ENCODE data around the gene RTTN. TPM values are rescaled to one million over a fixed set of nuclear protein-coding genes. Genes with fewer than 3 reads are reported as not detected.

Gene RTTN
- polyA plus RNA-seq, 4 donors: 0.89 to 9.0 (median 2.4) TPM

GRCh38 chr18:70024093-70024492 lies 181.4 kb downstream of the RTTN start:
- Histone ChIP-seq H3K4me1 (ENCODE audit: control insufficient read depth in 3 of 3, insufficient read depth in 2 of 3, low read depth in 1 of 3, low read length in 2 of 3) (no peaks in the 10 kb centered on the region), H3K27me3 (ENCODE audit: control insufficient read depth in 3 of 3, insufficient read depth in 3 of 3, low read length in 3 of 3) (no peaks in the 10 kb centered on the region), H3K36me3 (ENCODE audit: control insufficient read depth in 3 of 3, insufficient read depth in 2 of 3, low read depth in 1 of 3, low read length in 3 of 3) (peaks cover 7 to 9% (median 7%) of the 10 kb centered on the region in 3 donors), H3K27ac (ENCODE audit: low read depth in 1 of 3, low read length in 2 of 3) (no peak overlapping the region), H3K4me3 (ENCODE audit: low read depth in 1 of 3, low read length in 3 of 3) (no peak overlapping the region), H3K9me3 (ENCODE audit: control insufficient read depth in 2 of 2, insufficient read depth in 1 of 2, low read depth in 1 of 2, low read length in 1 of 2) (no peaks in the 10 kb centered on the region)
- FAIRE-seq (no peak), DNase-seq (no peak)
- 96 to 100% (median 97%) methylated on average over 2 of the region's 2 CpGs for WGBS, 3 donors

GRCh38 chr18:70022636-70023035 lies 182.9 kb downstream of the RTTN start:
- no peaks in the 10 kb centered on the region for H3K27me3 ChIP-seq (ENCODE audit: control insufficient read depth in 3 of 3, insufficient read depth in 3 of 3, low read length in 3 of 3)
- peaks cover 4 to 9% (median 7%) of the 10 kb centered on the region in 3 donors for H3K36me3 ChIP-seq (ENCODE audit: control insufficient read depth in 3 of 3, insufficient read depth in 2 of 3, low read depth in 1 of 3, low read length in 3 of 3)
- no peak overlapping the region for H3K4me3 ChIP-seq (ENCODE audit: low read depth in 1 of 3, low read length in 3 of 3)
- no peaks in the 10 kb centered on the region for H3K4me1 ChIP-seq (ENCODE audit: control insufficient read depth in 3 of 3, insufficient read depth in 2 of 3, low read depth in 1 of 3, low read length in 2 of 3)
- no peak overlapping the region for H3K27ac ChIP-seq (ENCODE audit: low read depth in 1 of 3, low read length in 2 of 3)
- WGBS, 3 donors: 96 to 98% (median 98%) methylated on average over 3 of the region's 3 CpGs
- no peak for FAIRE-seq
- no peak for DNase-seq
- H3K9me3 ChIP-seq (ENCODE audit: control insufficient read depth in 2 of 2, insufficient read depth in 1 of 2, low read depth in 1 of 2, low read length in 1 of 2): no peaks in the 10 kb centered on the region

GRCh38 chr18:70021498-70021897 lies 184.0 kb downstream of the RTTN start:
- WGBS, 3 donors: 86 to 100% (median 96%) methylated on average over 1 of the region's 1 CpG
- no peak overlapping the region for H3K27ac ChIP-seq (ENCODE audit: low read depth in 1 of 3, low read length in 2 of 3)
- no peak overlapping the region for H3K4me3 ChIP-seq (ENCODE audit: low read depth in 1 of 3, low read length in 3 of 3)
- H3K9me3 ChIP-seq (ENCODE audit: control insufficient read depth in 2 of 2, insufficient read depth in 1 of 2, low read depth in 1 of 2, low read length in 1 of 2): no peaks in the 10 kb centered on the region
- H3K4me1 ChIP-seq (ENCODE audit: control insufficient read depth in 3 of 3, insufficient read depth in 2 of 3, low read depth in 1 of 3, low read length in 2 of 3): no peaks in the 10 kb centered on the region
- H3K36me3 ChIP-seq (ENCODE audit: control insufficient read depth in 3 of 3, insufficient read depth in 2 of 3, low read depth in 1 of 3, low read length in 3 of 3): peaks cover 4 to 10% (median 9%) of the 10 kb centered on the region in 3 donors
- H3K27me3 ChIP-seq (ENCODE audit: control insufficient read depth in 3 of 3, insufficient read depth in 3 of 3, low read length in 3 of 3): no peaks in the 10 kb centered on the region
- no peak for FAIRE-seq
- DNase-seq: no peak

- no peak overlapping the region for H3K4me3 ChIP-seq (ENCODE audit: low read depth in 1 of 3, low read length in 3 of 3)
- no peak for DNase-seq
- WGBS, 3 donors: 94 to 100% (median 96%) methylated on average over 1 of the region's 1 CpG
- no peaks in the 10 kb centered on the region for H3K4me1 ChIP-seq (ENCODE audit: control insufficient read depth in 3 of 3, insufficient read depth in 2 of 3, low read depth in 1 of 3, low read length in 2 of 3)
- no peak for FAIRE-seq
- no peaks in the 10 kb centered on the region for H3K9me3 ChIP-seq (ENCODE audit: control insufficient read depth in 2 of 2, insufficient read depth in 1 of 2, low read depth in 1 of 2, low read length in 1 of 2)
- peaks cover 4 to 12% (median 9%) of the 10 kb centered on the region in 3 donors for H3K36me3 ChIP-seq (ENCODE audit: control insufficient read depth in 3 of 3, insufficient read depth in 2 of 3, low read depth in 1 of 3, low read length in 3 of 3)
- H3K27me3 ChIP-seq (ENCODE audit: control insufficient read depth in 3 of 3, insufficient read depth in 3 of 3, low read length in 3 of 3): no peaks in the 10 kb centered on the region
- H3K27ac ChIP-seq (ENCODE audit: low read depth in 1 of 3, low read length in 2 of 3): no peak overlapping the region
Observed at GRCh38 chr18:70021043-70021442, 184.4 kb downstream of the RTTN start.

GRCh38 chr18:70019991-70020390 lies 185.5 kb downstream of the RTTN start:
- H3K9me3 ChIP-seq (ENCODE audit: control insufficient read depth in 2 of 2, insufficient read depth in 1 of 2, low read depth in 1 of 2, low read length in 1 of 2): no peaks in the 10 kb centered on the region
- H3K36me3 ChIP-seq (ENCODE audit: control insufficient read depth in 3 of 3, insufficient read depth in 2 of 3, low read depth in 1 of 3, low read length in 3 of 3): peaks cover 4 to 15% (median 7%) of the 10 kb centered on the region in 3 donors
- H3K4me1 ChIP-seq (ENCODE audit: control insufficient read depth in 3 of 3, insufficient read depth in 2 of 3, low read depth in 1 of 3, low read length in 2 of 3): no peaks in the 10 kb centered on the region
- no peak for FAIRE-seq
- no peak overlapping the region for H3K4me3 ChIP-seq (ENCODE audit: low read depth in 1 of 3, low read length in 3 of 3)
- DNase-seq: no peak
- 95 to 97% (median 97%) methylated on average over 2 of the region's 2 CpGs for WGBS, 3 donors
- no peak overlapping the region for H3K27ac ChIP-seq (ENCODE audit: low read depth in 1 of 3, low read length in 2 of 3)
- H3K27me3 ChIP-seq (ENCODE audit: control insufficient read depth in 3 of 3, insufficient read depth in 3 of 3, low read length in 3 of 3): no peaks in the 10 kb centered on the region

DNA sequence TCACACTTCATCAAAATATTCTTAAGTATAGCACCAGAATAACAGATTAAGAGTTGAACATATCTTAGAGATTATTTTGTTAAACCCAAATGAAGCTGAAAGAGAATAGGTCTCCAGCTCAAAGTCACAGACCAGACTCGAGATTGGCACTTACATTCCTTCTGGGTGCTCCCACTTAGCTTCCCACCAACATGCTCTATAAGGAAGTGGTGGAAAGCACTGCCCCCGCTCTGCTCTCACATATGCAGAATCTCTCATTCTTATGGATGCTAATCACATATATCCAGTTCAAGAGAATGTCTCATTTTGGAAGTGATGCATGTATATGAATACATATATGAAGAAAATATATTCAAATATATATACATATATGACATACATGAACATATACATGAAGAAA lies 186.4 kb downstream of the RTTN start:
- H3K4me3 ChIP-seq (ENCODE audit: low read depth in 1 of 3, low read length in 3 of 3): no peak overlapping the region
- H3K9me3 ChIP-seq (ENCODE audit: control insufficient read depth in 2 of 2, insufficient read depth in 1 of 2, low read depth in 1 of 2, low read length in 1 of 2): no peaks in the 10 kb centered on the region
- DNase-seq (no peak), FAIRE-seq (no peak)
- H3K27ac ChIP-seq (ENCODE audit: low read depth in 1 of 3, low read length in 2 of 3): no peak overlapping the region
- 84 to 87% (median 84%) methylated on average over 2 of the region's 2 CpGs for WGBS, 3 donors
- H3K36me3 ChIP-seq (ENCODE audit: control insufficient read depth in 3 of 3, insufficient read depth in 2 of 3, low read depth in 1 of 3, low read length in 3 of 3): peaks cover 4 to 13% (median 7%) of the 10 kb centered on the region in 3 donors
- H3K27me3 ChIP-seq (ENCODE audit: control insufficient read depth in 3 of 3, insufficient read depth in 3 of 3, low read length in 3 of 3): no peaks in the 10 kb centered on the region
- no peaks in the 10 kb centered on the region for H3K4me1 ChIP-seq (ENCODE audit: control insufficient read depth in 3 of 3, insufficient read depth in 2 of 3, low read depth in 1 of 3, low read length in 2 of 3)

DNA sequence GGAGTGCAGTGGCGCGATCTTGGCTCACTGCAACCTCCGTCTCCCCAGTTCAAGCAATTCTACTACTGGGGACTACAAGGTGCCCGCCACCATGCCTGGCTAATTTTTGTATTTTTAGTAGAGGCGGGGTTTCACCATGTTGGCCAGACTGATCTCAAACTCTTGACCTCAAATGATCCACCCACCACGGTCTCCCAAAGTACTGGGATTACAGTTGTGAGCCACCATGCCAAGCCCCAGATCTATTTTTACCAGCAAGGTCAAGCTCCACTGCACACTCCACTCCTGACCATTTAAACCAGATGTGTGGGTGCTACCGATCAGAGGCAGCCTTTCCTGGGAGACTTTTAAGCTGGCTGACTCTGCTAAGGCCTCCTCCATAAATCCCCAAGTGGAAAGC lies 190.4 kb downstream of the RTTN start:
- no peaks in the 10 kb centered on the region for H3K4me1 ChIP-seq (ENCODE audit: control insufficient read depth in 3 of 3, insufficient read depth in 2 of 3, low read depth in 1 of 3, low read length in 2 of 3)

DNA sequence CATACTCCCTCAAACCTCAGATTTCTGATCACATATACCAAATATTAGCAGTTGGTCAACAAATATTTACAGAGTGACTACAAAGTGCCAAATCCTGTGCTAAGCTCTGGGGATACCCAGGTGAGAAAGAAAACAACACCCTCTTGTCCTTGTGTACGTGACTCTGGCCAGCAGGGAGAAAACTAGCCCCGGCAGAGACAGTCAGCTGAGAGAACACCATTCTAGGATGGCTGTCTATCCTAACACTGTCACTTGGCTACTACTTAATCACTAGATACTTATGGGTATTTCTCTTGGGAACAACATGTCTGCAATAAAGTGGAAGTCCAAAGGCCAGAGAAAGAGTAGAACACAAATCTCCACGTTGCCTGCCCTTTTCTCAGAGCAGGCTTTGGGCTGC lies 199.9 kb downstream of the RTTN start:
- peak; percentile 50 to 65 for DNase-seq
- FAIRE-seq: no peak
- peaks cover 0 to 21% (median 0%) of the 10 kb centered on the region in 3 donors for H3K36me3 ChIP-seq (ENCODE audit: control insufficient read depth in 3 of 3, insufficient read depth in 2 of 3, low read depth in 1 of 3, low read length in 3 of 3)
- no peak overlapping the region for H3K4me3 ChIP-seq (ENCODE audit: low read depth in 1 of 3, low read length in 3 of 3)
- no peaks in the 10 kb centered on the region for H3K9me3 ChIP-seq (ENCODE audit: control insufficient read depth in 2 of 2, insufficient read depth in 1 of 2, low read depth in 1 of 2, low read length in 1 of 2)
- peaks cover 0 to 10% (median 0%) of the 10 kb centered on the region in 3 donors for H3K4me1 ChIP-seq (ENCODE audit: control insufficient read depth in 3 of 3, insufficient read depth in 2 of 3, low read depth in 1 of 3, low read length in 2 of 3)
- H3K27ac ChIP-seq (ENCODE audit: low read depth in 1 of 3, low read length in 2 of 3): no peak overlapping the region
- H3K27me3 ChIP-seq (ENCODE audit: control insufficient read depth in 3 of 3, insufficient read depth in 3 of 3, low read length in 3 of 3): no peaks in the 10 kb centered on the region
- 54 to 71% (median 56%) methylated on average over 3 of the region's 3 CpGs for whole genome bisulfite sequencing, 3 donors

More for the DNA sequence above, 190.4 kb downstream of the RTTN start:
- no peaks in the 10 kb centered on the region for H3K9me3 ChIP-seq (ENCODE audit: control insufficient read depth in 2 of 2, insufficient read depth in 1 of 2, low read depth in 1 of 2, low read length in 1 of 2)
- H3K27ac ChIP-seq (ENCODE audit: low read depth in 1 of 3, low read length in 2 of 3): no peak overlapping the region
- H3K27me3 ChIP-seq (ENCODE audit: control insufficient read depth in 3 of 3, insufficient read depth in 3 of 3, low read length in 3 of 3): no peaks in the 10 kb centered on the region
- WGBS, 3 donors: 89 to 97% (median 97%) methylated on average over 7 of the region's 7 CpGs
- H3K36me3 ChIP-seq (ENCODE audit: control insufficient read depth in 3 of 3, insufficient read depth in 2 of 3, low read depth in 1 of 3, low read length in 3 of 3): peaks cover 0 to 9% (median 0%) of the 10 kb centered on the region in 3 donors
- no peak for DNase-seq
- no peak overlapping the region for H3K4me3 ChIP-seq (ENCODE audit: low read depth in 1 of 3, low read length in 3 of 3)
- no peak for FAIRE-seq

GRCh38 chr18:70004696-70005095 lies 200.8 kb downstream of the RTTN start:
- Histone ChIP-seq H3K4me1 (ENCODE audit: control insufficient read depth in 3 of 3, insufficient read depth in 2 of 3, low read depth in 1 of 3, low read length in 2 of 3) (peaks cover 0 to 10% (median 0%) of the 10 kb centered on the region in 3 donors), H3K9me3 (ENCODE audit: control insufficient read depth in 2 of 2, insufficient read depth in 1 of 2, low read depth in 1 of 2, low read length in 1 of 2) (no peaks in the 10 kb centered on the region), H3K36me3 (ENCODE audit: control insufficient read depth in 3 of 3, insufficient read depth in 2 of 3, low read depth in 1 of 3, low read length in 3 of 3) (peaks cover 0 to 21% (median 0%) of the 10 kb centered on the region in 3 donors), H3K4me3 (ENCODE audit: low read depth in 1 of 3, low read length in 3 of 3) (no peak overlapping the region), H3K27ac (ENCODE audit: low read depth in 1 of 3, low read length in 2 of 3) (no peak overlapping the region), H3K27me3 (ENCODE audit: control insufficient read depth in 3 of 3, insufficient read depth in 3 of 3, low read length in 3 of 3) (no peaks in the 10 kb centered on the region)
- WGBS, 3 donors: 85 to 94% (median 91%) methylated on average over 4 of the region's 4 CpGs
- FAIRE-seq (no peak), DNase-seq (no peak)

Measured in small intestine (tissue), 7 donors.